GM19397 (cell line): ENCODE measurements around the gene RGPD4.
"Not testable (repeated sequence)": the region's sequence is repeated elsewhere in the genome, so short reads cannot be mapped to it uniquely, and the experiment has no call there.

ENCODE experiments used
- ATAC-seq: cut with Tn5 transposase; IDR thresholded peaks from one replicate; pipeline ENCODE4 v1.9.1; 2021; ENCODE audit warnings: mild to moderate bottlenecking, moderate library complexity; ENCODE audit not compliant: unreplicated experiment

RGPD4 gene

DNA sequence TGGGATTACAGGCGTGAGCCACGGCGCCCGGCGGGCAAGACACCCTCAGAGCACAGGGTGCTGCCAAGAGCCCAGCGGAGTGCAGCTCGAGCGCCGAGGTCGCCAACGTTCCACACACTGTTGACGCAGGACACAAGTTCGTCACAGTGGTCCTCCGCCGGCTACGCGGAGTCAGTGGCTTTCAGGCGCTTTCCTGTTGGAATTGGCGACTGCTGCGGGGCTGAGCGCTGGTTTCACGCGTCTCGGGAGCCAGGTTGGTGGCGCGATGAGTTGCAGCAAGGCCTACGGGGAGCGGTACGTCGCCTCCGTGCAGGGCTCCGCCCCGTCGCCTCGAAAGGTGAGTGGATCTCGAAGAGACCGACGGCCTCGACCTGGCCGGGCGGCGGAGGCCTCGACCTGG, at the start of gene RGPD4:
Gene RGPD4 (plus strand): TSS at position 144 of the 400 bp plus-strand sequence. CDS start 122 bp downstream, at position 266.
- ATAC-seq = not testable (repeated sequence)

DNA sequence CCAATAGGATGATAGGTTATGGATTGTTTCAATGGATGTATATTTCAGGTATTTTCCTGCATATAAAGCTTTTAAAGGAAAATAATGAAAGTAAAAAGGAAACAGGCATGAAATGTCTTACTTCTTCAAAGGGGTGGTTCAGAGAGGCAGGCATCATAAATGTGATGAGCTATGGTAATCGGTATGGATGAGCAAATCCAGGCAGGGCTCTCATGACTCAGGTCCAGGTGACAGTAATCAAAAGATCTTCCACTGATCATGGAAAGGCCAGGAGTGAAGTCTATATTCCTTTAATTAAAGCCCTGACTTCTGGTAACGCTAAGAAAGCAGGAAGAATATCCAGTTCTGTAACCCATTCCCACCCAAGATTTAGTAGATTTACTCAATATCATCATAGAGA, 48.7 kb upstream of the RGPD4 start:
- no peak for ATAC-seq

DNA sequence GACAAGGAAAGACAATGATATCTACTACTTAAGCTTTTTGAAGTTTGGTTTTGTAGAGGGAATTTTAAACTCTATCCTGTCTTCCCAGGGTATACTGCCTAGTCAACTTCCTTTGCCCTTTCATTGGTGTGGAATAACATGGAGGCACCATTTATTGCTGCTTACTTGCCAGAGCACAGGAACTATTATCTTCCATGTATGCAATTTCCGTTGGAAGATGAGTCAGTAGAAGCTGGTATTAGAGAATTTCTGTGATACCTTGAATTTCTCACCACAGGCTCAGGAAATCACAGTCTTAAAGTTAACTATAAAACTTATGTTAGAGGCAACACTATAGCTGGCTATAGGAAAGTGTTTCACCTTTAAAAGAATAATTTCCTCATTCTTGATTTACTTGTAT, 40.9 kb upstream of the RGPD4 start:
- no peak for ATAC-seq

DNA sequence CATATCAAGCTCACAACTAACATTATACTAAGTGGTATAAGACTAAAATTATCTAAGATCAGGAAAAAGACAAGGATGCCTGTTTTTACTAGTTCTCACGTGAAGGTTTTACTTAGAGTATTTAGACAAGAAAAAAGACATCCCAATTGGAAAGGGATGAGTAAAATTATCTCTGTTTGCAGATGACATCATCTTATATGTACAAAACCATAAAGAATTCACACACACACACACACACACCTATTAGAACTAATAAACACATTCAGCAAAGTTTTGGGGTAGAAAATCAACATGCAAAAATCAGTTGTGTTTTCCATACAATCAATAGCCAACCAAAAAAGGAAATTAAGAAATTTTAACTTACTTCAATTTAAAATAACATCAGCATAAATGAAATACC, 35.9 kb upstream of the RGPD4 start:
- ATAC-seq = no peak

DNA sequence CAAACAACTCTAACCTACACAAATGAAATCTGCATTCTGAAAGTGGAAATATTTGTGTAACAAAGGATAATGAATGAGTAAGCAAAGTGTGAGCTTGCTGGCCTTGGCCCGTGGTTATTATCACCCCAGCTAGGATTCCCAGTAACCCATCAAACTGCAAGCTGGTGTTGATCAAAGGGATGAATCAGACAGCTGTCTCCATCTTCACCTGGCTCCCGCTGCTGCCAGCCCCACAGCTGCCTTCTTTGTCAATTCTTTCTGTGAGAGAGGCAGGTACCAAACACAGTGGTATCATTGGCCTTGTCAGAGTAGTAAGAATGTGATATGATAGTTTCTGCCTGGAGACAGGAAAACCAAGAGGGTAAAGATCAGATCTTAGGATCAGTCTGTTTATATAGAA, 25.2 kb upstream of the RGPD4 start:
- ATAC-seq = no peak

DNA sequence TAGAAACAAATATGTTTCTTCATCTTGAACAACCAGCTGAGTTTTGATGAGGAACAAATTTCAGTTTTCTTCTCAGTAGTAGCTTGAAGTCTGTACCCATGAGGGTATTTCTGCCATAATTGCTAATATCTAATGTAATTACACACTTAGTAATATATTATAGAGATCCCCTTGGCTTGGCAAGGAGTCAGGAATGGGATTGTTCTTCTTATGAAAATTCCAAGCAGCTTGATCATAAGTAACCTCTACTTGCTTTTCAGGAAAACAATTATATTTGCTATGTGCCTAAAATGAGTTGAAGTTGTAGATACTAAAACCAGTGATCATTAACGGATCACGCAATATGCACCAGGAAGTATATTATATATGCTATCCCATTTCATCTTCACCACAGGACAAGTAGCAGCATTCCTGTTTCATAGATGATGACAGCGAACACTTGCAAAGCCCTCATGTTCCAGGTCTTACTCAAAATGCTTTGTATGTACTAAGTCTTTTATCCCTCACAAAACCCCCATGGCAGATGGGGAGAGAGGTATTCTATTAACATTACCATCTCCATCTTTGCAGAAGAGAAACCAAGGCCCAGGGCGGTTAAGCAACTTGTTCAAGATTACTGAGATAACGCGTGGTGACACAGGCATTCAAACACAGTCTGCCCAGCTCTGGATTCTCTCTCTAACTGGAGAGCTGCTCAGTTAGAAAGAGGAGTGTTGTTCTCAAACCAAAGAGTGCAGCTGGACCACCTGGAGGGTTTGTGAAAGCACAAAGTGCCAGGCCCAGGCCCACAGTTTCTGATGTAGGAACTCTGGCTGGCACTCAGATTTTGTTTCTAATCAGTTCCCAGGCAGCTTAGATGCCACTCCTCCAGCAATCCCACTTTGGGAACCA, 21.8 kb upstream of the RGPD4 start:
- ATAC-seq = no peak

DNA sequence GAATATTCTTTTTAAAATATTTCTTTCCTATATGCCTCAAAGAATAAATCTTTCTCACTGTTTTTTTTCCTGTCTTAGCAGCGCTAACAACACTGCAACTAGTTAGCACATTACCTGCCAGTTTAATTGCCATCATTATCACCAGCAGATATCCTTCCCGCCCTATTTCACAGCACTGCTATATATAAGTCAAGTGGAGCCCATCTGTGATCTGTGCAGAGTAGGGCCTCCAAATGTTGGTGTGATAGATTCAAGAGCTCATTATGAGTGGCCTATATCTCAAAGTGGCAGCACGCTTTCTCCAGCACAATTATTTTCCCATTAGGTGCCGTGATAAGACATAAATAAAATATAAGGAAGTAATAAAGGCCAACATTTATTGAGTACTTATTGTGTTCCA, 19.8 kb upstream of the RGPD4 start:
- no peak for ATAC-seq

DNA sequence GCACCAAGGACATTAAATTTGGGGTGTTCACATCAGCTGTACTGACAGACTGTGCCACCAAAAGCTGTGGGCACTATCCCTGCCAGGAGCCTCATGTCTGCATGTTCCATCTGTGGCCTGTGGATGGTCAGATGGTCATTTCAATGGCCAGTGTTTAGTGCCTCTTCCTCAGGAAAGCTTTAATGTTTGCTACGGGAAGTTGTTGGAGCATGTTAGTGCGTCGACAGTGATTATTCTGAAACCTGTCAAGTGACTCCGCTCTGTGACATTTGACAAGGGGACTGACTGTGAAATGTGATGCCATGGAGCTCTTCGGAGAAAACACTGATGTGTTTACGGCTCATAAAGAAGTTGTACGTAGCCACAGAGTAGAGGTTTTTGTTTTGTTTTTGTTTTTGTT, 18.7 kb upstream of the RGPD4 start:
- ATAC-seq = no peak

DNA sequence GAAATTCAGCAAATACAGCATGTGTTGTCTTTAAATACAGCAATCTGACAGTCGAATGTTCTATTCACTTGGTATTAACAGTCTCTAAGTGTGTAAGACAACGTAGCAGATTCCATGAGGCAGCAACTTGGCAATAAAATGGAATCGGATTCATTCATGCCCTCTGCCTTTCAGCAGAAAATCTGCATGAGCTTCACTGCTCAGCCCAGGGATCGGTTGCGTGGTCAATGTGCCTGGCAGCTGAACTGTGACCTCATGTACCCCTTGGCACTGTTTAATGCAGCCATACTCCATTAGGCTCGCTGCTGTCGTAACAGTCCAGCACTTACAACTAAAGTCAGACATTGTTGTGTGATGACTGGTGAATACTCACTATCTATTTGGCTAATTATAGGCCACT, 17.7 kb upstream of the RGPD4 start:
- no peak for ATAC-seq

DNA sequence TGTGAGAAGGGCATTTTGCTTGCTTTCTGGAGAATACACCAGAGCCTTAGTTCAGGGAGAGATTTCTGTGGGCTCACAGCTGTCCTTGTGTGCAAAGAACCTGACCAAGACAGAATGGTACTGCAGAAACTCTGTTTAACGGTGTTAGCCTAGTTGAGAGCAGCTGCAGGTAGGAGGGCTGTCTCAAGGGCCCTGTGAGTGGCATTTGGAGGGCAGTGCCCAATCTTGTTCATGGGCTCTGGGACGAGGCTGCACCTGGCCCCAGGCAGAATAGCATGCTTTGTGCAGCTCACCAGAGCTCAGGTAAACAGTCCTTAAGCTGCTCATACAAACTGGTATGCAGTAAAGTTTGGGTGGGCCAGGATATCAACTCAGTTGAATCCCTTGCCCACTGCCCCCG, 16.9 kb upstream of the RGPD4 start:
- no peak for ATAC-seq

DNA sequence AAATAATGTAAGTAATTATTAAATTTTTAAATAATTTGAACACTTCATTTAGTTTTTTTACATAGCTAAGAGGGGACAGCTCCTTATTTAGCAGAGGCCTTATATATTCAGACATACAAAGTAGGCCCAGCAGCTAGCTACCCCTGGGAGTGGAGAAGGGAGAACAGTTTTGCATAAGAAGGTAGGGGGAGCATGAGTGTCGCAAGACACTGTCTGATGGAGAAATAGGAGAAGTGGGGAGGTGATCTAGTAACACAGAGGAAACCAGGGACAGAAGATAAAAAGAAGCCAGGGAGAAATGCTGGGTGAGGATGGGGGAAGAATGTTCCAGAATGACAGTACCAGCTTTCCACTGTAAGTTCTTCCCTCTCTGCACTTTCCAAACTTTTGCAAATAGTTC, 16.0 kb upstream of the RGPD4 start:
- no peak for ATAC-seq

DNA sequence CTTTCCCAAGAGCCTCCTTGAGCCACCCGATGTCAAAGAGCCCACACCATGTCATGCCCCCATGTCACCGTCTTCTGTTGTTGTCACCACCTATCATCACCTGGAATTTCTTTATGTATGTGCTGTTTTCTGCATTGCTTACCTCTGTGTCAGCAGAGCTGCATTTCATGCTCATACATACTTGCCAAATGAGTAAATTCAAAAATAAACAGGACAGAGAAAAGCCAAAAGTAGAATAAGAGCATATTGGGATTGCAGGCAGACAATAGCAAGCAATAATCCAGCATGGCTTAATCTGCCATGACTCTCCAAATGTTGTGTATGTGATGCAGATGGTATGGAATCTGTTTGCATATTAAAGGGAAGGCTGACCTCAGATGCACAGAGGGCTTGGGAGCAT, 15.3 kb upstream of the RGPD4 start:
- ATAC-seq = no peak

DNA sequence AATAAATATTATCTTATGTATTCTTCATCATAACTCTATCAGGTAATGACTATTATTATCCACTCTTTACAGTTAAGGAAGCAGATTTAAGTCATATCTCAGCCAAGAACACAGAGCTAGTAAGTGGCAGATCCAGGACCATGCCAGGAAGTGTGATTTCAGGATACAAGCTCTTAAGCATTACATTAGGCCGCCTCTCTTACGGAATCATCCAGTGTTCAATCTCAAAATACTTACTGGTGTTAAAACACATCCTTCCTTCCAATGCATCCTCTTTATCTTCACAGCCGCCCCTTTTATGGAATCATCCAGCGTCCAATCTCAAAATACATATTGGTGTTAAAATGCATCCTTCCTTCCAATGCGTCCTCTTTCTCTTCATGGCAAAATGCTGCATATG, 14.7 kb upstream of the RGPD4 start:
- ATAC-seq = no peak

DNA sequence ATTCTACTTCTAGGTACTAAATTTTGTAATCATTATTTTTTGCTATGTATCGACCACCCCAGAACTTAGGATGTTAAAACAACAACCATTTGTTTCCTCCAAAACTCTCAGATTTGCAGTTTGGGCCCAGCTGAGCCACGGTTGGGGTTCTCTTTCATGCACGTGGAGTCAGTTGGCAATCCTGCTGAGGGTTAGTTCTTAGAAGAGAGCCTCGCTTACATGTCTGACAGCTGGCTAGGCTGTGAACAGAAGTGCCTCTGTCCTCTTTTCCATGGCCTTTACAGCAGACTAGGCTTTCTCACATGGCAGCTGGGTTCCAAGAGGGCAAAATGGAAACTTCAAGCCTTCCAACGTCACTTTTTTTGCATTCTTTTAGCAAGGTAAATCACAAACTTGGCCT, 9.3 kb upstream of the RGPD4 start:
- no peak for ATAC-seq

DNA sequence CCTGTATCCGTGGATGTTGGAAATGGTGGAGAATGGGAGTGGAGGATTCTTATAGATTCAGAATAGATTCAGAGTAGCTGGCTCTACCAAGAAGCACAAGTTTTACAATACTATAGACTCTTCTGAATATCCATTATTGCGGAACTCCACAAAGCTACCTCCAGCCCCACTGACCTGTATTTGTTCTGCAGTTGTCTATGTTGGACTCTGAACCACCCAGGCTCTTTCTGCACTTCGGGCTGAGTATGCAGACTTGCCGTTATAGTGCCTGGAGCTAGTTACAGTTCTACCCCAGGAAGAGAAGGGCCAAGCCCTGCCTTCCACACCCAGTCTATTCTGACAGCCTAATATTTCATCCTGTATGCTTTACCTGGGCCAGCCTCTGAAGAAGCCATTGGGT, 4.4 kb upstream of the RGPD4 start:
- no peak for ATAC-seq

DNA sequence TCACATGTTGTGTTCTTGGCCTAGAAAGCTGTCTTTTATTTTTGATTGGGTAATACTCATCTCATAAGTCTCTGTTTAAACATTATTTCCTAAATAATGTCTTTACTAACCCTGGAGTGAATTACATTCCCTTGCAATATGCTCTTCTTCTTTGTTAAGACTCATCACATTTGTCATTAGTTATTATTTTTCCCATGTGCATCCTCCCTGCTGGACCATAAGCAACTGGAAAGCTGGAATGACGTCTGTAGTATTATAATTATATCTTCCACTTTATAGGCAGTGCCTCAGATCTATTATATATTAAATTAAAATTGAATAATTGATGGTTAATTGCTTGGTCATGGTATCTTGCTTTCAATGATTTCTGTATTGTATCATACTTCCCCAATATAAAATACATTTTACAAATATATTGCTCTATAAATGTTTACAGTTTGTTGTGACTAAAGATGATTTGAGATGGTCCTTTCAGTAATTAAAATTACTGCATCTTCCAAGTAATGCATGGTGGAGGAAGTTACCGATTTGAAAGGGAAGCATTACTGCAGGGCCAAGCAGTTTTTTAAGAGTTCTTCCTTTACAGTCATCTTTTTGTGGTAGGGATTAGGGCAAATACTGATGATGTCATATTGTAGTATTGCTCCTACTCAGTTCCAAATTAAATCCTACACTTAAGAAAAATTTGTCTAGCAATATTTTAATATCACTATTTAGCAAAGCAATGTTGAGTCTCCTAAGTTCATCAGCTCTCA, 2.1 kb upstream of the RGPD4 start:
- ATAC-seq = no peak

DNA sequence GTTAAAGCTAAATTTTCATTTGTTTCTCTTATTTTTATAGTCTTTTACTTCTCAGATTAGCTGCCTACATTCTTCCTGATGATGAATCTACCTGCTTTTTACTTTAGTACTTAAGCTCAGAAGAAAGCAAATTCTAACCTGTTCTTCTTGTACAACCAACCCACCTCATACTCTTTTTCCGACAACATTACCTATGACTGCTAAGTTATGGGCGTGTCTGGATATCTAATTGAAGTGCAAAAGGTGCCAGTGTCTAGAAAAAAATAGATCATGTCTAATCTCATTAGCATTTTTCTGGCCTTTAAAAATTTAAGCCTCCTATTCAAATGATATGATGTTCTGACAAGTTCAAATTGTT, 1.5 kb upstream of the RGPD4 start:
- no peak for ATAC-seq

DNA sequence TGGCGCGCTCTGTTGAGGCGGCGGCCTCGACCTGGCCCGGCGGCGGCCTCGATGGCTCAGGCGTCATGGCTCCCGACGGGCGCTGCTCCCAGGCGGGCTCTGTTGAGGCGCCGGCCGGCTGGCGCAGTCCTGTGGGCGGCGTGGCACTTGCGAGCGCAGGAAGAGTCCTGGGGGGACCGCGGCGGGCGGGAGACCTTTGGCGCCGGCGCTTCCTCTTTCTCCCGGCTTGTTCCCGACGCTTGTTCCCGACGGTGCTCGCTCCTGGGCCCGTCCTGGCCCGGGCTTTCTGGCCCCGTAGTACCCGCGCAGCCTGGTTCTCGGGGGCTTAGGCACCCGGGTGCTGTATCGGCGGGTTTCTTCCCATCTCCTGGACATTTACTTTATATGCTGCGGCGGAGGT, 2.8 kb downstream of the RGPD4 start:
- not testable (repeated sequence) for ATAC-seq

DNA sequence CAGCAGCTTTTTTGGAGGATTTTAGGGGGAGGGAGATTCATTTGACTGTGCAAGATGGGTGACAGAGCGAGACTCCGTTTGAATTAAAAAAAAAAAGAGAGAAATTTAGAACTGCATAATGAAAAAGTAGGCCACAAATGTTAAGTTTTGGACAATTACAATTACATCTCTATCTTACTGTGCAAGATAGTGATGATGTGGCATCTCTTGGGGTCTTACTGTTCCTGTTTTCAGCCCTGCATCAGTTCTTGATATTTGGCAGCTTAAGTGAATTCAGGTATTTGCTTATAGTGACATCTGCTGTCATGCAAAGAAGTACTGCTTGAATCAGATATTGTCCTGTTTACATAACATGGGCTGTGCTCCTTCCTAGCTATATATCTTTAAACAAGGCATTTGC, 6.5 kb downstream of the RGPD4 start:
- not testable (repeated sequence) for ATAC-seq

DNA sequence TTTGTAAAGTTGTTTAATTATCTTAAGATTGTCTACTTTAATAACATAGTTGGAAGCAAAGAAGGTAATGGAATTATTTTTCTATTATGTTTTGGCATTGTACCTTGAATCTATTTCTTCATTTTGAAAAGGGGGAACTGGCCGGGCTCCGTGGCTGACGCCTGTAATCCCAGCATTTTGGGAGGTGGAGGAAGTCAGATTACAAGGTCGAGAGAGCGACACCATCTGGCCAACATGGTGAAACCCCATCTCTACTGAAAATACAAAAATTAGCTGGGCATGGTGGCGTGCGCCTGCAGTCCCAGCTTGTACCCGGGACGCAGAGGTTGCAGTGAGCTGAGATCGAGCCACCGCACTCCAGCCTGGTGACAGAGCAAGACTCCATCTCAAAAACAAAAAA, 6.9 kb downstream of the RGPD4 start:
- not testable (repeated sequence) for ATAC-seq

DNA sequence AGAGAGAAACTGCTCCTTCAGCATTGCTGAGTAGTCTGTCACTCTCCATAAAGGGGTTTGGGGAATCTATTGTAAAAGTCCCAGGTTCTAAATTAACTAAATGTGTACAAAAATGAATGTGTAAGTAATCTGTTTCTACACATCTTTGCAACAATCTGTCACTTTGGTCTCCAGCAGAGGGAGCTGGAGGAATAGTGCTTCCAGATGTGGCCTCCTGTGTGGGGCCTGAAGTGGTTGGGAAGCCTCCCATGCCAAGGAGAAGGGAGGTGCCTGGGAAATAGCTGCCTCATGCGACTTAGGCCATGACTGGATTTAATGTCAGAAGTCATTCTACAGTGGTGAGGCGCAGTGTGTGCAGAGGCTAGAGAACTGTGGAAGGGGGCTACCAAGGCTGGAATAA, 89.4 kb downstream of the RGPD4 start:
- ATAC-seq = not testable (repeated sequence)

DNA sequence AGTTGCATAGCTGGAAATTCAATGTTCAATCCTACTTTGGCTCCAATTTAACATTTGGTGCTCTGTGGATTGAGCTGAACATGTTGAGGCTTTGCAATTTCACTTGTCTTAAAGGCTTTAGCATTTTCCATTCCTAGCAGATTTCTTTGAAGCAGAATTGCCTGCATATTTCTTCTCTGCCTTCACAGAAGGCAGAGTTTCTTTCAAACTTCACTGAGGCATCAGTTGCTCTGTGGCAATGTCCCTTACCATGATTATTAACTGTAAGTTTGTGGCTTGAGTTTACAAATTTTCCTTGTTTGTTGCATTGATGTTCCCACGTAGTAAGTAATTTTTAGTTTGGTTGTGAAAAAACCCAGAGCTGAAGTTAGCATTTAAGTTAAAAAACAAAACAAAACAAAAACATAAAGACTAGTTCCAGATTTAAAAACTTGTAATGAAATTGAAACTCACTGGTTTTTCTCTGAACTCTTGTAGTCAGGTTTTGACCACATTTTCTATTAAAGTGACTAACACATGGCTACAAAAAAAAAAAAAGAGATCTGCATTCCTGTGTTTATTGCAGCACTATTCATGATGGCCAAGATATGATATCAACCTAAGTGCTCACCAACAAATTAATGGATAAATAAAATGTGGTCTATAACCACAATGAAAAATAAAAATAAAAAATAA, 90.1 kb downstream of the RGPD4 start:
- ATAC-seq = not testable (repeated sequence)
